WERI-Rb-1 (cell line): Measurements from ENCODE around the gene NSD2.

Experiments used
- DNase-seq: peaks from one replicate; pipeline ENCODE4 v3.0.0-alpha.2; 2020
- H3K27ac ChIP-seq: fragments of 250-450 bp; sonication (Bioruptor Pico); 2 replicates; pipeline ENCODE4 v1.5.1; 2020; ENCODE audit warnings: mild to moderate bottlenecking, moderate library complexity
- H3K27me3 ChIP-seq: fragments of 250-450 bp; sonication (Bioruptor Pico); 2 replicates; pipeline ENCODE4 v1.5.1; 2021; ENCODE audit warnings: mild to moderate bottlenecking, low read depth, moderate library complexity; ENCODE audit not compliant: insufficient read depth, severe bottlenecking
- H3K36me3 ChIP-seq: fragments of 250-450 bp; sonication (Bioruptor Pico); 2 replicates; pipeline ENCODE4 v1.5.1; 2020; ENCODE audit warnings: mild to moderate bottlenecking, moderate library complexity
- H3K4me3 ChIP-seq: 2 replicates; pipeline ENCODE4 v1.5.1; 2011; ENCODE audit warnings: low read depth, mild to moderate bottlenecking, control low read depth, low read length
- H3K9me3 ChIP-seq: fragments of 250-450 bp; sonication (Bioruptor Pico); 2 replicates; pipeline ENCODE4 v1.5.1; 2021; ENCODE audit warnings: mild to moderate bottlenecking, moderate library complexity; ENCODE audit not compliant: severe bottlenecking
- CTCF ChIP-seq: IDR thresholded peaks from 2 replicates; pipeline ENCODE4 v1.5.1; 2011; ENCODE audit warnings: low read depth, mild to moderate bottlenecking, control low read depth, inconsistent platforms, low read length

The NSD2 gene

GRCh38 chr4:1900087-1900433 is 28.9 kb downstream of the NSD2 start:
- DNase-seq, result no peak
- no peak for TF ChIP-seq CTCF
- no peaks in the 10 kb centered on the region for H3K27me3 ChIP-seq
- no peak overlapping the region for H3K27ac ChIP-seq
- no peak overlapping the region for H3K4me3 ChIP-seq
- H3K36me3 ChIP-seq, result peaks cover 77% of the 10 kb centered on the region
- no peaks in the 10 kb centered on the region for H3K9me3 ChIP-seq

GRCh38 chr4:1900624-1901023 is 29.4 kb downstream of the NSD2 start:
- Histone ChIP-seq H3K9me3 (no peaks in the 10 kb centered on the region), H3K27me3 (no peaks in the 10 kb centered on the region), H3K36me3 (peaks cover 77% of the 10 kb centered on the region), H3K4me3 (no peak overlapping the region), H3K27ac (no peak overlapping the region)
- no peak for TF ChIP-seq CTCF
- DNase-seq, result no peak

- DNase-seq, result no peak
- TF ChIP-seq CTCF, result no peak
- Histone ChIP-seq H3K9me3 (no peaks in the 10 kb centered on the region), H3K27ac (no peak overlapping the region), H3K4me3 (no peak overlapping the region), H3K36me3 (peaks cover 77% of the 10 kb centered on the region), H3K27me3 (no peaks in the 10 kb centered on the region)
Measured at GRCh38 chr4:1901127-1901526, 29.9 kb downstream of the NSD2 start.

GRCh38 chr4:1902243-1902642 is 31.1 kb downstream of the NSD2 start:
- H3K4me3 ChIP-seq, result no peak overlapping the region
- H3K27me3 ChIP-seq, result no peaks in the 10 kb centered on the region
- H3K27ac ChIP-seq, result no peak overlapping the region
- peaks cover 80% of the 10 kb centered on the region for H3K36me3 ChIP-seq
- no peaks in the 10 kb centered on the region for H3K9me3 ChIP-seq
- no peak for DNase-seq
- TF ChIP-seq CTCF, result no peak

GRCh38 chr4:1903035-1903434 is 31.8 kb downstream of the NSD2 start:
- Histone ChIP-seq H3K9me3 (no peaks in the 10 kb centered on the region), H3K36me3 (peaks cover 82% of the 10 kb centered on the region), H3K27ac (no peak overlapping the region), H3K27me3 (no peaks in the 10 kb centered on the region), H3K4me3 (no peak overlapping the region)
- no peak for DNase-seq
- TF ChIP-seq CTCF, result no peak

GRCh38 chr4:1904042-1904441 is 32.8 kb downstream of the NSD2 start:
- Histone ChIP-seq H3K36me3 (peaks cover 82% of the 10 kb centered on the region), H3K9me3 (no peaks in the 10 kb centered on the region)

More at GRCh38 chr4:1904042-1904441, 32.8 kb downstream of the NSD2 start:
- Histone ChIP-seq H3K27me3 (no peaks in the 10 kb centered on the region), H3K27ac (no peak overlapping the region), H3K4me3 (no peak overlapping the region)
- TF ChIP-seq CTCF, result no peak
- DNase-seq, result no peak
